ENCODE measurements around the gene MRPL42. TPM values are rescaled to one million over a fixed set of nuclear protein-coding genes. Genes with fewer than 3 reads are reported as not detected.
A peak's percentile ranks its signal among the peaks of the same experiment; 100 is the strongest.

MRPL42 gene
- total RNA-seq, result 43.2 TPM
- polyA plus RNA-seq, result 100 to 1,000 TPM in 1 of 4 donors, 10 to 100 TPM in 3; 92.0 to 121 (median 98.0) TPM

- peak within 1 kb of the TSS; percentile 94 for H3K4me3 ChIP-seq (ENCODE audit: low read depth, low read length)
- DNase-seq, result peak; percentile 84 to 94 (median 93)
- Mint-ChIP-seq H3K27ac (peak within 1 kb of the TSS; percentile 83 to 98 (median 98)), H3K4me3 (peak within 1 kb of the TSS; percentile 86 to 97 (median 94)), H3K9me3 (peaks cover 0 to 3% (median 0%) of the 10 kb centered on the region in 7 donors), H3K4me1 (peaks cover 28 to 48% (median 39%) of the 10 kb centered on the region in 4 donors), H3K27me3 (no peaks in the 10 kb centered on the region), H3K36me3 (peaks cover 17% of the 10 kb centered on the region)
- no peaks in the 10 kb centered on the region for H3K27me3 ChIP-seq (ENCODE audit: control insufficient read depth, insufficient read depth, low read length)
- peaks cover 16% of the 10 kb centered on the region for H3K36me3 ChIP-seq (ENCODE audit: control insufficient read depth, insufficient read depth, low read length)
- H3K27ac ChIP-seq (ENCODE audit: insufficient read depth, low read length, poor library complexity, severe bottlenecking), result peak within 1 kb of the TSS; percentile 88
- H3K4me1 ChIP-seq (ENCODE audit: control insufficient read depth, insufficient read depth, low read length, poor library complexity, severe bottlenecking), result peaks cover 24% of the 10 kb centered on the region
- ATAC-seq (ENCODE audit: low read depth in 2 of 2), result peak; percentile 96 to 97
- H3K9me3 ChIP-seq (ENCODE audit: control insufficient read depth in 2 of 2, low read length in 2 of 2), result no peaks in the 10 kb centered on the region
Observed at GRCh38 chr12:93467351-93468007, at the start of gene MRPL42. Gene MRPL42 (plus strand): TSS chr12:93467514. CDS start chr12:93469286, 1,772 bp downstream.

GRCh38 chr12:93417967-93418480, 49.3 kb upstream of the MRPL42 start:
- Histone ChIP-seq H3K9me3 (ENCODE audit: control insufficient read depth in 2 of 2, low read length in 2 of 2) (no peaks in the 10 kb centered on the region), H3K36me3 (ENCODE audit: control insufficient read depth, insufficient read depth, low read length) (no peaks in the 10 kb centered on the region), H3K27me3 (ENCODE audit: control insufficient read depth, insufficient read depth, low read length) (no peaks in the 10 kb centered on the region), H3K4me3 (ENCODE audit: low read depth, low read length) (no peak overlapping the region), H3K27ac (ENCODE audit: insufficient read depth, low read length, poor library complexity, severe bottlenecking) (no peak overlapping the region), H3K4me1 (ENCODE audit: control insufficient read depth, insufficient read depth, low read length, poor library complexity, severe bottlenecking) (peaks cover 55% of the 10 kb centered on the region)
- ATAC-seq (ENCODE audit: low read depth in 2 of 2), result no peak
- no peak for DNase-seq
- Mint-ChIP-seq H3K36me3 (peaks cover 10% of the 10 kb centered on the region), H3K4me3 (no peak overlapping the region), H3K4me1 (peaks cover 49 to 91% (median 74%) of the 10 kb centered on the region in 4 donors), H3K27ac (no peak overlapping the region), H3K27me3 (no peaks in the 10 kb centered on the region), H3K9me3 (no peaks in the 10 kb centered on the region)

GRCh38 chr12:93419388-93420034, 47.8 kb upstream of the MRPL42 start:
- H3K4me1 ChIP-seq (ENCODE audit: control insufficient read depth, insufficient read depth, low read length, poor library complexity, severe bottlenecking), result peaks cover 63% of the 10 kb centered on the region
- peak overlapping the region in 2 of 4 donors; percentile 7 to 64 for H3K4me3 Mint-ChIP-seq
- H3K36me3 Mint-ChIP-seq, result peaks cover 1% of the 10 kb centered on the region
- peak overlapping the region; percentile 34 for H3K27ac ChIP-seq (ENCODE audit: insufficient read depth, low read length, poor library complexity, severe bottlenecking)
- ATAC-seq (ENCODE audit: low read depth in 2 of 2), result peak; percentile 72 to 80
- H3K4me1 Mint-ChIP-seq, result peaks cover 49 to 92% (median 78%) of the 10 kb centered on the region in 4 donors
- no peaks in the 10 kb centered on the region for H3K9me3 Mint-ChIP-seq
- H3K9me3 ChIP-seq (ENCODE audit: control insufficient read depth in 2 of 2, low read length in 2 of 2), result no peaks in the 10 kb centered on the region
- no peaks in the 10 kb centered on the region for H3K27me3 Mint-ChIP-seq
- DNase-seq, result peak in 2 of 3 donors; percentile 64 to 71
- no peaks in the 10 kb centered on the region for H3K36me3 ChIP-seq (ENCODE audit: control insufficient read depth, insufficient read depth, low read length)
- H3K27me3 ChIP-seq (ENCODE audit: control insufficient read depth, insufficient read depth, low read length), result no peaks in the 10 kb centered on the region
- peak overlapping the region in 2 of 3 donors; percentile 29 to 70 for H3K27ac Mint-ChIP-seq
- H3K4me3 ChIP-seq (ENCODE audit: low read depth, low read length), result peak overlapping the region; percentile 45

GRCh38 chr12:93422050-93422449, 45.3 kb upstream of the MRPL42 start:
- Mint-ChIP-seq H3K4me1 (peaks cover 48 to 92% (median 81%) of the 10 kb centered on the region in 4 donors), H3K36me3 (no peaks in the 10 kb centered on the region), H3K27ac (peak overlapping the region in 2 of 3 donors; percentile 3 to 65), H3K27me3 (no peaks in the 10 kb centered on the region), H3K4me3 (peak overlapping the region in 1 of 4 donors; percentile 35), H3K9me3 (no peaks in the 10 kb centered on the region)
- no peak overlapping the region for H3K27ac ChIP-seq (ENCODE audit: insufficient read depth, low read length, poor library complexity, severe bottlenecking)
- H3K27me3 ChIP-seq (ENCODE audit: control insufficient read depth, insufficient read depth, low read length), result no peaks in the 10 kb centered on the region
- H3K4me1 ChIP-seq (ENCODE audit: control insufficient read depth, insufficient read depth, low read length, poor library complexity, severe bottlenecking), result peaks cover 66% of the 10 kb centered on the region
- ATAC-seq (ENCODE audit: low read depth in 2 of 2), result no peak
- peak overlapping the region; percentile 4 for H3K4me3 ChIP-seq (ENCODE audit: low read depth, low read length)
- H3K9me3 ChIP-seq (ENCODE audit: control insufficient read depth in 2 of 2, low read length in 2 of 2), result no peaks in the 10 kb centered on the region
- no peaks in the 10 kb centered on the region for H3K36me3 ChIP-seq (ENCODE audit: control insufficient read depth, insufficient read depth, low read length)
- DNase-seq, result no peak

- Histone ChIP-seq H3K36me3 (ENCODE audit: control insufficient read depth, insufficient read depth, low read length) (no peaks in the 10 kb centered on the region), H3K4me3 (ENCODE audit: low read depth, low read length) (peak overlapping the region; percentile 39), H3K4me1 (ENCODE audit: control insufficient read depth, insufficient read depth, low read length, poor library complexity, severe bottlenecking) (peaks cover 76% of the 10 kb centered on the region), H3K9me3 (ENCODE audit: control insufficient read depth in 2 of 2, low read length in 2 of 2) (no peaks in the 10 kb centered on the region), H3K27me3 (ENCODE audit: control insufficient read depth, insufficient read depth, low read length) (no peaks in the 10 kb centered on the region), H3K27ac (ENCODE audit: insufficient read depth, low read length, poor library complexity, severe bottlenecking) (no peak overlapping the region)
- H3K36me3 Mint-ChIP-seq, result no peaks in the 10 kb centered on the region
- no peaks in the 10 kb centered on the region for H3K27me3 Mint-ChIP-seq
- H3K9me3 Mint-ChIP-seq, result no peaks in the 10 kb centered on the region
- H3K27ac Mint-ChIP-seq, result peak overlapping the region; percentile 55 to 69 (median 67)
- DNase-seq, result no peak
- peaks cover 59 to 95% (median 84%) of the 10 kb centered on the region in 4 donors for H3K4me1 Mint-ChIP-seq
- no peak for ATAC-seq (ENCODE audit: low read depth in 2 of 2)
- peak overlapping the region; percentile 30 to 88 (median 72) for H3K4me3 Mint-ChIP-seq
Observed at GRCh38 chr12:93425736-93426411, 41.4 kb upstream of the MRPL42 start.

- peaks cover 79% of the 10 kb centered on the region for H3K4me1 ChIP-seq (ENCODE audit: control insufficient read depth, insufficient read depth, low read length, poor library complexity, severe bottlenecking)
- no peaks in the 10 kb centered on the region for H3K9me3 Mint-ChIP-seq
- H3K27ac ChIP-seq (ENCODE audit: insufficient read depth, low read length, poor library complexity, severe bottlenecking), result peak overlapping the region; percentile 18
- no peaks in the 10 kb centered on the region for H3K27me3 ChIP-seq (ENCODE audit: control insufficient read depth, insufficient read depth, low read length)
- peak overlapping the region; percentile 39 for H3K4me3 ChIP-seq (ENCODE audit: low read depth, low read length)
- H3K9me3 ChIP-seq (ENCODE audit: control insufficient read depth in 2 of 2, low read length in 2 of 2), result no peaks in the 10 kb centered on the region
- ATAC-seq (ENCODE audit: low read depth in 2 of 2) (peak in 1 of 2 donors; percentile 43), DNase-seq (peak in 1 of 3 donors; percentile 30)
- H3K4me1 Mint-ChIP-seq, result peaks cover 58 to 95% (median 83%) of the 10 kb centered on the region in 4 donors
- H3K27ac Mint-ChIP-seq, result peak overlapping the region; percentile 55 to 69 (median 67)
- no peaks in the 10 kb centered on the region for H3K27me3 Mint-ChIP-seq
- no peaks in the 10 kb centered on the region for H3K36me3 ChIP-seq (ENCODE audit: control insufficient read depth, insufficient read depth, low read length)
- H3K4me3 Mint-ChIP-seq, result peak overlapping the region; percentile 30 to 88 (median 72)
- H3K36me3 Mint-ChIP-seq, result no peaks in the 10 kb centered on the region
Observed at GRCh38 chr12:93426412-93426805, 40.9 kb upstream of the MRPL42 start.

GRCh38 chr12:93427779-93428564, 39.3 kb upstream of the MRPL42 start:
- Histone ChIP-seq H3K4me1 (ENCODE audit: control insufficient read depth, insufficient read depth, low read length, poor library complexity, severe bottlenecking) (peaks cover 83% of the 10 kb centered on the region), H3K27me3 (ENCODE audit: control insufficient read depth, insufficient read depth, low read length) (no peaks in the 10 kb centered on the region), H3K4me3 (ENCODE audit: low read depth, low read length) (peak overlapping the region; percentile 26), H3K9me3 (ENCODE audit: control insufficient read depth in 2 of 2, low read length in 2 of 2) (no peaks in the 10 kb centered on the region), H3K36me3 (ENCODE audit: control insufficient read depth, insufficient read depth, low read length) (no peaks in the 10 kb centered on the region), H3K27ac (ENCODE audit: insufficient read depth, low read length, poor library complexity, severe bottlenecking) (peak overlapping the region; percentile 8)
- Mint-ChIP-seq H3K9me3 (no peaks in the 10 kb centered on the region), H3K27ac (peak overlapping the region; percentile 32 to 79 (median 63)), H3K4me1 (peaks cover 50 to 93% (median 79%) of the 10 kb centered on the region in 4 donors), H3K27me3 (no peaks in the 10 kb centered on the region), H3K4me3 (peak overlapping the region; percentile 30 to 78 (median 42)), H3K36me3 (no peaks in the 10 kb centered on the region)
- DNase-seq, result no peak
- ATAC-seq (ENCODE audit: low read depth in 2 of 2), result no peak

Data from CD4-positive, CD25-positive, alpha-beta regulatory T cell (primary cell).